ENCODE results near the gene ARHGEF16. TPM values are rescaled to one million over a fixed set of nuclear protein-coding genes. Genes with fewer than 3 reads are reported as not detected.

ARHGEF16 gene
- polyA plus RNA-seq, 1 of the 3 experiments (the other 2 are of a cell fraction): 0.18 TPM

- no peak for DNase-seq
- POLR2A ChIA-PET: no interaction called here
- no peaks in the 10 kb centered on the region for H3K36me3 ChIP-seq (replicated peaks in 1 of 2; ENCODE audit: control insufficient read depth in 1 of 2, insufficient read depth in 2 of 2, low read length in 1 of 2)
- H4K20me1 ChIP-seq (ENCODE audit: insufficient read depth): no peaks in the 10 kb centered on the region
- 21% methylated on average over 4 of the region's 13 CpGs for WGBS (ENCODE audit: low lambda C conversion rate)
- H3F3A ChIP-seq (replicated peaks; ENCODE audit: insufficient read depth): no peaks in the 10 kb centered on the region
- no peak overlapping the region for H3K4me2 ChIP-seq
- no peak for TF ChIP-seq TEAD4 (IDR thresholded peaks at IDR 0.05; ENCODE audit: borderline replicate concordance, insufficient read depth)
- TF ChIP-seq, protein P1, sequence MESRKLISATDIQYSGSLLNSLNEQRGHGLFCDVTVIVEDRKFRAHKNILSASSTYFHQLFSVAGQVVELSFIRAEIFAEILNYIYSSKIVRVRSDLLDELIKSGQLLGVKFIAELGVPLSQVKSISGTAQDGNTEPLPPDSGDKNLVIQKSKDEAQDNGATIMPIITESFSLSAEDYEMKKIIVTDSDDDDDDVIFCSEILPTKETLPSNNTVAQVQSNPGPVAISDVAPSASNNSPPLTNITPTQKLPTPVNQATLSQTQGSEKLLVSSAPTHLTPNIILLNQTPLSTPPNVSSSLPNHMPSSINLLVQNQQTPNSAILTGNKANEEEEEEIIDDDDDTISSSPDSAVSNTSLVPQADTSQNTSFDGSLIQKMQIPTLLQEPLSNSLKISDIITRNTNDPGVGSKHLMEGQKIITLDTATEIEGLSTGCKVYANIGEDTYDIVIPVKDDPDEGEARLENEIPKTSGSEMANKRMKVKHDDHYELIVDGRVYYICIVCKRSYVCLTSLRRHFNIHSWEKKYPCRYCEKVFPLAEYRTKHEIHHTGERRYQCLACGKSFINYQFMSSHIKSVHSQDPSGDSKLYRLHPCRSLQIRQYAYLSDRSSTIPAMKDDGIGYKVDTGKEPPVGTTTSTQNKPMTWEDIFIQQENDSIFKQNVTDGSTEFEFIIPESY (IDR thresholded peaks at IDR 0.05; ENCODE audit: borderline replicate concordance, low read depth): no peak
- TF ChIP-seq IRF3 (IDR thresholded peaks at IDR 0.05; ENCODE audit: low read depth, low read length): no peak
- no peak for TF ChIP-seq RXRA (IDR thresholded peaks at IDR 0.05; ENCODE audit: borderline replicate concordance, low read depth)
- TF ChIP-seq TCF12 (IDR thresholded peaks at IDR 0.05): no peak
- no peak for TF ChIP-seq CHD2 (IDR thresholded peaks at IDR 0.05; ENCODE audit: low read length, partially characterized antibody)
- TF ChIP-seq RFX5 (IDR thresholded peaks at IDR 0.05; ENCODE audit: low read length): no peak
- TF ChIP-seq GABPA (IDR thresholded peaks at IDR 0.05; ENCODE audit: low read depth): no peak
- no peak for TF ChIP-seq SMC3 (IDR thresholded peaks at IDR 0.05; ENCODE audit: low read depth, low read length)
- TF ChIP-seq SIN3A (IDR thresholded peaks at IDR 0.05; ENCODE audit: borderline replicate concordance, low read depth, low read length): no peak
- TF ChIP-seq RAD21 (IDR thresholded peaks at IDR 0.05; ENCODE audit: low read length): no peak
- TF ChIP-seq FOXJ3 (CRISPR knock-in tag; IDR thresholded peaks at IDR 0.05): no peak
- TF ChIP-seq GATA2 (CRISPR knock-in tag; IDR thresholded peaks at IDR 0.05): no peak
- no peak for TF ChIP-seq EP300 (IDR thresholded peaks at IDR 0.05; ENCODE audit: borderline replicate concordance in 1 of 2, low read depth in 1 of 2, low read length in 1 of 2)
- TF ChIP-seq PBX3 (IDR thresholded peaks at IDR 0.05): no peak
- TF ChIP-seq, protein P2, sequence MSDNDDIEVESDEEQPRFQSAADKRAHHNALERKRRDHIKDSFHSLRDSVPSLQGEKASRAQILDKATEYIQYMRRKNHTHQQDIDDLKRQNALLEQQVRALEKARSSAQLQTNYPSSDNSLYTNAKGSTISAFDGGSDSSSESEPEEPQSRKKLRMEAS (IDR thresholded peaks at IDR 0.05; ENCODE audit: low read depth): no peak
- H2AFZ ChIP-seq (ENCODE audit: low read depth): no peak overlapping the region
- H3K4me3 ChIP-seq (ENCODE audit: low read depth in 2 of 2, low read length in 1 of 2): no peak overlapping the region
- H3K79me2 ChIP-seq (ENCODE audit: insufficient read depth): no peaks in the 10 kb centered on the region
- no peaks in the 10 kb centered on the region for H3K9me2 ChIP-seq
- CTCF ChIA-PET: interaction anchor here (0.9 to 1.5 kb wide), 4 partner anchors 10 to 42 kb away, joined by 3 to 4 read pairs (median 4); no protein-coding TSS in a partner anchor
- no peaks in the 10 kb centered on the region for H3K9me3 ChIP-seq
- H3K9ac ChIP-seq: no peak overlapping the region
- H3K27me3 ChIP-seq (ENCODE audit: insufficient read depth): peaks cover 2% of the 10 kb centered on the region; the same call in 1 of the 2 replicates
- H3K27ac ChIP-seq (ENCODE audit: low read depth in 2 of 2, low read length in 1 of 2): no peak overlapping the region
- H3K4me1 ChIP-seq (ENCODE audit: control insufficient read depth in 1 of 2, insufficient read depth in 2 of 2, low read depth in 1 of 2, low read length in 1 of 2): no peaks in the 10 kb centered on the region
Observed at GRCh38 chr1:3429320-3429719, 25.1 kb upstream of the ARHGEF16 start.

Measured in SK-N-SH (cell line).